GM12865 (cell line): ENCODE results near the gene SLC25A39.
A peak's percentile ranks its signal among the peaks of the same experiment; 100 is the strongest.

Source experiments
- DNase-seq: peaks from one replicate; pipeline ENCODE4 v3.0.0; 2010; ENCODE audit warnings: low read depth
- H3K4me3 ChIP-seq: 2 replicates; pipeline ENCODE4 v1.5.1; 2011; ENCODE audit warnings: mild to moderate bottlenecking, low read depth, low read length, control low read depth
- TF ChIP-seq, protein P1 (sequence below): IDR thresholded peaks from 2 replicates; pipeline ENCODE4 v1.5.1; 2011; ENCODE audit warnings: low read length, control low read depth, low read depth, inconsistent platforms; ENCODE audit not compliant: insufficient read depth; ENCODE audit errors: missing control alignments

Gene SLC25A39

DNA sequence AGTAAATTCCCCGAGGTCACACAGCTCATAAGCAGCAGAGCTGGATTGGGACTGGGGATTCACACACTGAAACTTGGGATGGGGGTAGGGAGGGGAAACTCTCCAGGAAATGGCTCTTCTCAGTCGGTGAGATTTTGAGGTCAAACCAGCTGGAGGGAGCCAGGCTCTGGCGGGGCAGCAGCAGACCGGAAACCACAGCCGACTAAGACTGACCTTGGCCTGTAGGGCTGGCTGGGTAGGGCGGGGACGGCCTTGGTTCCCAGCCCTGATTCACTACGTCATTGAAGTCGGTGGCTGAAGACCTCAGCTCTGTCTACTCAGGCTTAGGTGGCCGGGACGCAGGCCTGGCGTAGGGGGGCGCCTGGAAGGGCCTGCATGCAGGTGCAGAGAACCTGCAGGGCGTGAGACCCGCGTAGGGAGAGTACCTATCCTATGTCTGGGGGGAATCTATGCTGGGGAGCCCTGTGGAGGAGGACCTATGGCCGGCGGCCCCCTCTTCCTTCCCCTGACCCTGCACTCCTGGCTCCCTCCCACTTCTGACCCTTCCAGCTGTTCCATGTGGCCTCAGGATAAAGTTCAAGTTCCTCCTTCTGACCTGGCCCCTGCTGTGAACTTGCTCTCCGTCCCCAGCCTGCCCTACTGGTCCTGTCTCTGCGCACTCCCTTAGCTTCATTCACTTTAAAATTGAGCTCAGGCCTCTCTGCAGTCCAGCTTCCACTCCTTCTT, 44.8 kb downstream of the SLC25A39 start:
- DNase-seq: peak; percentile 93
- TF ChIP-seq, protein P1, sequence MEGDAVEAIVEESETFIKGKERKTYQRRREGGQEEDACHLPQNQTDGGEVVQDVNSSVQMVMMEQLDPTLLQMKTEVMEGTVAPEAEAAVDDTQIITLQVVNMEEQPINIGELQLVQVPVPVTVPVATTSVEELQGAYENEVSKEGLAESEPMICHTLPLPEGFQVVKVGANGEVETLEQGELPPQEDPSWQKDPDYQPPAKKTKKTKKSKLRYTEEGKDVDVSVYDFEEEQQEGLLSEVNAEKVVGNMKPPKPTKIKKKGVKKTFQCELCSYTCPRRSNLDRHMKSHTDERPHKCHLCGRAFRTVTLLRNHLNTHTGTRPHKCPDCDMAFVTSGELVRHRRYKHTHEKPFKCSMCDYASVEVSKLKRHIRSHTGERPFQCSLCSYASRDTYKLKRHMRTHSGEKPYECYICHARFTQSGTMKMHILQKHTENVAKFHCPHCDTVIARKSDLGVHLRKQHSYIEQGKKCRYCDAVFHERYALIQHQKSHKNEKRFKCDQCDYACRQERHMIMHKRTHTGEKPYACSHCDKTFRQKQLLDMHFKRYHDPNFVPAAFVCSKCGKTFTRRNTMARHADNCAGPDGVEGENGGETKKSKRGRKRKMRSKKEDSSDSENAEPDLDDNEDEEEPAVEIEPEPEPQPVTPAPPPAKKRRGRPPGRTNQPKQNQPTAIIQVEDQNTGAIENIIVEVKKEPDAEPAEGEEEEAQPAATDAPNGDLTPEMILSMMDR: no peak
- no peak overlapping the region for H3K4me3 ChIP-seq

DNA sequence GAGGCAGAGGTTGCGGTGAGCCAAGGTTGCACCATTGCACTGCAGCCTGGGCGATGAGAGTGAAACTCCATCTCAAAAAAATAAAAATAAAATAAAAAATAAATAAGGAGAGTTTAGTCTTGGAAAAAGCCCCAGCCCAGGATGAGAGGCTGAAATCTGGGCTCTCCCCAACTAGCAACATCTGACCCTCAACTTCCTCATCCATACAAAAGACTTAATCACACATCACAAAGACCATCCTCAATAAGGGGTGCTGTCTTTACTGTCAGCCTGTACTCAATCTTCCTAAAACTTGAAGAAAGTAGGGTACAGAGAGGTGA, 45.3 kb downstream of the SLC25A39 start:
- no peak for DNase-seq
- TF ChIP-seq, protein P1: no peak
- no peak overlapping the region for H3K4me3 ChIP-seq

DNA sequence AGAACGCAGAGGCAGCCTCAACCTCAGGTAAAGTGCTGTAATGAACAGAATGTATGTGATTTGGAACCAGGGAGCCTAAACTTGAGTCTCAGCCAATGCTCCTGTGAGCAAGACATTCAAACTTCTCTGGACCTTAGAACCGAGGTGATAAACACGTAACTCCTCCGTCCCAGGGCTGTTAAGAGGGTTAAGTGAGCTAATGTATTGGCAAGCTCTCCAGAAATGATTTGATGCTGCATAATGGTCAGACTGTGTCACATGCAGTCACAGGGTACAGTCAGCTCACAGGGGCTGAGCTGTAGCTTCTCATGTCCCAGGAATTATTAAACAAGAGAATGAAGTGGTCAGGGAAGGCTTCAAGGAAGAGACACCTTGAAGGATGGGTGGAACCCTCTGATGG, 46.6 kb downstream of the SLC25A39 start:
- H3K4me3 ChIP-seq: no peak overlapping the region
- TF ChIP-seq, protein P1: no peak
- no peak for DNase-seq

DNA sequence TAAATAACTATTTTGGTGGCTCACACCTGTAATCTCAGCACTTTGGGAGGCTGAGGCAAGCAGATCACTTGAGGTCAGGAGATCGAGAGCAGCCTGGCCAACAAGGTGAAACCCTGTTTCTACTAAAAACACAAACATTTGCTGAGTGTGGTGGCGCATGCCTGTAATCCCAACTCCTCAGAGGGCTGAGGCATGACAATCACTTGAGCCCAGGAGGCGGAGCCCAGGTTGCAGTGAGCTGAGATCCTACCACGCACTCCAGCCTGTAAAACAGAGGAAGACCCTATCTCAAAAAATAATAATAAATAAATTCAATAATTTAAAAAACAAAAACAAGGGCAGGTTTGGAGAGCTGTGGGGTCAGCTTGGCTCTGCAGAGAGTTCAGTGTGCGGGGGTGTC, 51.0 kb downstream of the SLC25A39 start:
- H3K4me3 ChIP-seq: no peak overlapping the region
- DNase-seq: no peak
- TF ChIP-seq, protein P1: no peak

DNA sequence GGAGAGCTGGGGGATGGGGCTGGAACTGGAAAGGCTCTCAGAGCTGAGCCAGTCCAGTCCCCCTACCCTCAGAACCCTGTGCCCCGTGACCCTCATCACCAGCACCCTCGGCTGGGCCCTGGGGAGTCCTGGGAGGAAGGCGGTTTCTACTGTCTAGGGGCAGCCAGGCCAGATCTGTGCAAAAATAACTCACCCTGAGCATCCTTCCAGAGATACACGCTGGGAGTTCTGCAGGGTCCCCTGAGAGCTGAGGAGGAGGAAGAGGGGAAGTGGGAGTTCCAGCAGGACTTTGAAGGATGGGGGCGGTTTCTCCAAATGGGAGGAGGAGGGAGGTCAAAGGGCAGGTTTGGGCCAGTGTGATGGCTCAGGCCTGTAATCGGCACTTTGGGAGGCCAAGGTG, 51.7 kb downstream of the SLC25A39 start:
- no peak for DNase-seq
- no peak overlapping the region for H3K4me3 ChIP-seq
- TF ChIP-seq, protein P1: no peak

DNA sequence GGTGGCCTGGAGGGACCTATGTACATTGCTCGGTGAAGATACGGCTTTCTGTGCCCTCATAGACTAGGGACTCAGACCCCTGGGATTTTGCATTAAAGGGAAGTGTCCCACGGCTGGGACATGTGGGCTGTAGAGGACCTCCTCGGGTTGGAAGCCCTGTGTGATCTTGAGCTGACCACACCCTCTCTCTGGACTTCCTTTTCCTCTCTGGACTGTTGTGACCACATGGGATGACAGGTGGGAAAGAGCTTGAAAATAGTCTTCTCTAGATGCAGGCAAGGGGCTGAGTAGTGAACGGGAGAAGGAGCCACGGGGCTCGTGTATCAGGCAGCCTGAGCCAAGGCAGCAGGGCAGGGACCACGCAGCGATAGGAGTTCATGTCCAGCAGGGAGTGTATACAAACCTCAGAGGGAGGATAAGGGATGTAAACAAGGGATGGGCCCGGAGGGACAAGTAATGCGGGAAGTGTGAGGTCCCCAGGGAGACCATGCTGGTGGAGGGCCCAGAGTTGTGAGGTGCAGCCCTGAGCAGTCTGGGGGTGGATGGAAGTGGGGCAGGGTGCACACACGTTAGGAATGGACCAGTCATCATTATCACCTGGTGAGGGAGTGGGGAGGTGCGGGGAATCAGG, 52.2 kb downstream of the SLC25A39 start:
- TF ChIP-seq, protein P1: no peak
- H3K4me3 ChIP-seq: no peak overlapping the region
- no peak for DNase-seq
